IMR-90 (cell line): ENCODE results near the gene ELK3. TPM values are rescaled to one million over a fixed set of nuclear protein-coding genes. Genes with fewer than 3 reads are reported as not detected.

Source experiments
- ATAC-seq: fragments of 200-7000 bp; cut with Tn5 transposase; 2 replicates; pipeline ENCODE4 v1.9.1; 2020; ENCODE audit warnings: low read depth, mild to moderate bottlenecking, moderate library complexity
- BruUV-seq: library from RNA; stranded (reverse); fragments of 400-500 nt; replicated peaks from 2 replicates; lab custom pipeline; 2021; lab: Mats Ljungman, UMichigan
- CTCF ChIA-PET: fragments of 300-600 bp; formaldehyde crosslinking; extraction: SDS; loops from one replicate; lab custom pipeline; 2021; ENCODE audit warnings: antibody characterized with exemption; lab: Yijun Ruan, JAX
- POLR2A ChIA-PET: fragments of 300-600 bp; sonication (Branson Sonifier 250); formaldehyde crosslinking; loops from one replicate; lab custom pipeline; 2022; ENCODE audit warnings: antibody characterized with exemption; ENCODE audit not compliant: unreplicated experiment; lab: Charles Lee
- DNase-seq: peaks from one replicate; pipeline ENCODE4 v3.0.0; 2013
- H2AFZ ChIP-seq: replicated peaks from 2 replicates; pipeline ENCODE3; 2013; ENCODE audit warnings: low read length, mild to moderate bottlenecking; ENCODE audit not compliant: poor library complexity
- H2AK5ac ChIP-seq: 2 replicates; pipeline ENCODE4 v1.6.1; 2013; ENCODE audit warnings: low read depth, low read length, inconsistent platforms
- H2AK9ac ChIP-seq: replicated peaks from 2 replicates; pipeline ENCODE3; 2013; ENCODE audit warnings: mild to moderate bottlenecking, low read depth, low read length, moderate library complexity; ENCODE audit not compliant: poor library complexity
- H2BK120ac ChIP-seq: 2 replicates; pipeline ENCODE4 v1.6.1; 2013; ENCODE audit warnings: low read depth, low read length, inconsistent platforms
- H2BK15ac ChIP-seq: 3 replicates; pipeline ENCODE4 v1.6.1; 2013; ENCODE audit warnings: low read depth, low read length, inconsistent platforms
- H2BK20ac ChIP-seq: 2 replicates; pipeline ENCODE4 v1.6.1; 2013; ENCODE audit warnings: low read depth, mild to moderate bottlenecking, inconsistent platforms, low read length, moderate library complexity
- H2BK5ac ChIP-seq: 2 replicates; pipeline ENCODE4 v1.6.1; 2013; ENCODE audit warnings: mild to moderate bottlenecking, low read depth, low read length, inconsistent platforms; ENCODE audit not compliant: poor library complexity, severe bottlenecking
- H3K14ac ChIP-seq: replicated peaks from 2 replicates; pipeline ENCODE4 v1.6.1; 2013; ENCODE audit warnings: low read depth, low read length, inconsistent platforms
- H3K18ac ChIP-seq: 2 replicates; pipeline ENCODE4 v1.6.1; 2013; ENCODE audit warnings: low read depth, low read length, control low read depth
- H3K23ac ChIP-seq: 2 replicates; pipeline ENCODE4 v1.6.1; 2013; ENCODE audit warnings: low read depth, low read length, inconsistent platforms
- H3K27ac ChIP-seq: 2 replicates; pipeline ENCODE4 v1.5.1; 2013; ENCODE audit warnings: mild to moderate bottlenecking, control low read depth, low read length; ENCODE audit not compliant: insufficient read depth
- H3K27me3 ChIP-seq: 2 replicates; pipeline ENCODE4 v1.6.1; 2013; ENCODE audit warnings: low read length; ENCODE audit not compliant: control insufficient read depth, insufficient read depth
- H3K36me3 ChIP-seq: 2 replicates; pipeline ENCODE4 v1.6.1; 2013; ENCODE audit warnings: low read length, mixed read lengths; ENCODE audit not compliant: control insufficient read depth, insufficient read depth
- H3K4ac ChIP-seq: 2 replicates; pipeline ENCODE4 v1.6.1; 2013; ENCODE audit warnings: low read depth, low read length, inconsistent platforms
- H3K4me1 ChIP-seq: 2 replicates; pipeline ENCODE4 v1.6.1; 2013; ENCODE audit warnings: low read length, mixed read lengths; ENCODE audit not compliant: control insufficient read depth, insufficient read depth
- H3K4me2 ChIP-seq: 2 replicates; pipeline ENCODE4 v1.6.1; 2013; ENCODE audit warnings: low read depth, mild to moderate bottlenecking, control low read depth, low read length, moderate library complexity
- H3K4me3 ChIP-seq: 2 replicates; pipeline ENCODE4 v1.5.1; 2013; ENCODE audit warnings: low read depth, mild to moderate bottlenecking, control low read depth, low read length, moderate library complexity; ENCODE audit not compliant: insufficient read depth
- H3K56ac ChIP-seq: 2 replicates; pipeline ENCODE4 v1.6.1; 2013; ENCODE audit warnings: low read length, inconsistent platforms; ENCODE audit not compliant: insufficient read depth; ENCODE audit errors: extremely low read depth
- H3K79me1 ChIP-seq, 2 experiments: 2 replicates each; pipeline ENCODE4 v1.6.1; 2013; ENCODE audit warnings: low read length in 2 of 2, inconsistent platforms in 1 of 2, low read depth in 1 of 2
- H3K9ac ChIP-seq: 2 replicates; pipeline ENCODE4 v1.6.1; 2013; ENCODE audit warnings: low read depth, low read length, control low read depth
- H3K9me1 ChIP-seq: 2 replicates; pipeline ENCODE4 v1.6.1; 2013; ENCODE audit warnings: low read length, inconsistent platforms; ENCODE audit not compliant: insufficient read depth
- H3K9me3 ChIP-seq: 2 replicates; pipeline ENCODE4 v1.6.1; 2013; ENCODE audit warnings: low read length; ENCODE audit not compliant: control insufficient read depth, insufficient read depth
- H4K20me1 ChIP-seq: 2 replicates; pipeline ENCODE4 v1.6.1; 2013; ENCODE audit warnings: low read length, inconsistent platforms; ENCODE audit not compliant: insufficient read depth
- H4K5ac ChIP-seq: 2 replicates; pipeline ENCODE4 v1.6.1; 2013; ENCODE audit warnings: mild to moderate bottlenecking, low read depth, low read length, control low read depth
- H4K8ac ChIP-seq, 2 experiments: 2 replicates each; pipeline ENCODE4 v1.6.1; 2013; ENCODE audit warnings: low read depth in 2 of 2, low read length in 2 of 2, control low read depth in 1 of 2, inconsistent platforms in 1 of 2
- H4K91ac ChIP-seq: 2 replicates; pipeline ENCODE4 v1.6.1; 2013; ENCODE audit warnings: low read depth, low read length, inconsistent platforms; ENCODE audit not compliant: insufficient read depth
- MAFK ChIP-seq: IDR thresholded peaks from 2 replicates; pipeline ENCODE4 v1.6.1; 2012; ENCODE audit warnings: low read depth, low read length, improper control_type of control experiment
- MXI1 ChIP-seq: IDR thresholded peaks from 2 replicates; pipeline ENCODE4 v1.6.1; 2012; ENCODE audit warnings: low read depth, mild to moderate bottlenecking, low read length, moderate library complexity, borderline replicate concordance
- RCOR1 ChIP-seq: IDR thresholded peaks from 2 replicates; pipeline ENCODE4 v1.6.1; 2012; ENCODE audit warnings: mild to moderate bottlenecking, low read length, improper control_type of control experiment; ENCODE audit not compliant: insufficient replicate concordance
- WGBS, 2 experiments: methylation state at CpG; one replicate each; pipeline versions ENCODE4 v1.1.5 to v1.1.7; 2013; ENCODE audit warnings: missing lambda C conversion rate in 2 of 2; ENCODE audit not compliant: insufficient read length in 1 of 2; ENCODE audit errors: extremely low coverage in 2 of 2; 5-methylcytosine and 5-hydroxymethylcytosine counted together
- dilution Hi-C: fragments of 300-500 bp; cut with HindIII; formaldehyde crosslinking; loops from one replicate; pipeline ENCODE4 v1.14.3; 2018; ENCODE audit warnings: low sequenced_read_pairs; ENCODE audit not compliant: unreplicated experiment
- in situ Hi-C: fragments of 300-500 bp; cut with MboI; formaldehyde crosslinking; loops from 3 replicates; pipeline ENCODE4 v1.14.3; 2019; ENCODE audit warnings: low sequenced_read_pairs, inconsistent platforms, mixed read lengths
- intact Hi-C: fragments of 100-400 bp; cut with micrococcal nuclease; formaldehyde crosslinking; loops from 2 replicates; pipeline ENCODE4 v1.10.0; 2022
- polyA plus RNA-seq, 3 experiments: library from polyadenylated mRNA; depleted of rRNA; stranded (reverse); fragments of >200 nt; gene quantifications; 2 replicates each; pipeline ENCODE4 v1.2.3, GENCODE V29; 2012; ENCODE audit warnings: low replicate concordance in 1 of 3
- total RNA-seq: library from RNA; depleted of rRNA; stranded (reverse); fragments of >200 nt; gene quantifications from 2 replicates; pipeline ENCODE4 v1.2.3, GENCODE V29; 2012

ELK3 gene
- total and polyA plus RNA-seq, 2 of the 4 experiments (the other 2 are of a cell fraction): 14.5 to 27.5 TPM

GRCh38 chr12:96170762-96171161 lies 23.4 kb upstream of the ELK3 start:
- no peak overlapping the region for H3K4me3 ChIP-seq
- H3K4me1 ChIP-seq: no peaks in the 10 kb centered on the region
- 80% methylated on average over 1 of the region's 5 CpGs; no CpG with 5 or more reads in 1 of the 2 experiments for WGBS, 2 experiments
- no peak overlapping the region for H2BK20ac ChIP-seq
- H2AFZ ChIP-seq: no peak overlapping the region
- peaks cover 5% of the 10 kb centered on the region; the same call in 1 of the 2 replicates for H3K27me3 ChIP-seq
- H3K36me3 ChIP-seq: no peaks in the 10 kb centered on the region
- DNase-seq (no peak), ATAC-seq (no peak)
- no peak overlapping the region for H2BK15ac ChIP-seq
- no peak overlapping the region for H3K9ac ChIP-seq
- TF ChIP-seq RCOR1 (no peak), MXI1 (no peak), MAFK (no peak)
- H2BK120ac ChIP-seq: no peak overlapping the region
- dilution Hi-C loops: no loop called here
- no peak overlapping the region for H2AK9ac ChIP-seq
- no peaks in the 10 kb centered on the region for H4K20me1 ChIP-seq
- in situ Hi-C loops: no loop called here
- intact Hi-C loops: no loop called here
- no peak overlapping the region for H3K18ac ChIP-seq
- no peak overlapping the region for H3K14ac ChIP-seq
- ChIA-PET CTCF (interaction anchor here (0.7 kb wide), 1 partner anchor 97 kb away, joined by 3 read pairs; no protein-coding TSS in a partner anchor), POLR2A (no interaction called here)
- no peak overlapping the region for H4K91ac ChIP-seq
- H2AK5ac ChIP-seq: no peak overlapping the region
- H3K27ac ChIP-seq: no peak overlapping the region
- H3K9me3 ChIP-seq: no peaks in the 10 kb centered on the region; the same call in 1 of the 2 replicates
- H3K4me2 ChIP-seq: no peak overlapping the region
- no peak overlapping the region for H3K4ac ChIP-seq
- H2BK5ac ChIP-seq: no peak overlapping the region
- H4K8ac ChIP-seq: no peak overlapping the region
- H4K5ac ChIP-seq: no peak overlapping the region
- no peaks in the 10 kb centered on the region for H3K79me1 ChIP-seq
- H3K23ac ChIP-seq: no peak overlapping the region
- H3K9me1 ChIP-seq: 0 out of 2 replicates have a peak, but pooled peaks cover 3% of the 10 kb centered on the region
- BruUV-seq: no TSS peak
- no peak overlapping the region for H3K56ac ChIP-seq
